ENCODE measurements around the gene LDLRAD1. TPM values are rescaled to one million over a fixed set of nuclear protein-coding genes. Genes with fewer than 3 reads are reported as not detected.
A peak's percentile ranks its signal among the peaks of the same experiment; 100 is the strongest.

Gene LDLRAD1
- total and polyA plus RNA-seq, 2 of the 13 experiments (the other 11 are each of a cell fraction or from before 2014, with no cell fraction given), result 2.5 to 14.0 TPM

DNA sequence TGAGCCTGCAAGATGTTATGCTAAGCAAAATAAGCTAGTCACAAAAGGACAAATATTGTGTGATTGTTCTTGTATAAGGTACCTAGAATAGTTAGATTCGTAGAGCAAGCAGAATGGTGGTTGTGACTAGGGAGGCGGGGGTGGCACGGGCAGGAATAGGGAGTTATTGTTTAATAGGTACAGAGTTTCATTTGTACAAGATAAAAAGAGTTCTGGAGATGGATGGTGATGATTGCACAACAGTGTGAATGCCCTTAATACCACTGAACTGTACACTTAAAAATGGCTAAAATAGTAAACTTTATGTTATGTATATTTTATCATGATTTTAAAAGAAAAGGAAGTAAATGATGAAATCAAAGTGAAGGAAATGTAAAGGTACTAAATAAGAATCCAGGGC, 51.2 kb downstream of the LDLRAD1 start:
- no peak for ATAC-seq
- Histone ChIP-seq H3K27me3 (ENCODE audit: control insufficient read depth in 1 of 2, insufficient read depth in 2 of 2, low read length in 2 of 2) (no peaks in the 10 kb centered on the region), H2AFZ (ENCODE audit: low read length) (no peak overlapping the region), H3K27ac (ENCODE audit: extremely low read length, insufficient read depth, low read length) (no peak overlapping the region), H4K20me1 (ENCODE audit: insufficient read depth, low read length) (no peaks in the 10 kb centered on the region), H3K4me2 (ENCODE audit: low read depth, low read length) (no peak overlapping the region), H3K79me2 (ENCODE audit: insufficient read depth, low read length) (no peaks in the 10 kb centered on the region), H3K9me3 (ENCODE audit: low read length) (no peaks in the 10 kb centered on the region), H3K4me1 (ENCODE audit: insufficient read depth, low read length) (peaks cover 31% of the 10 kb centered on the region), H3K9ac (ENCODE audit: insufficient read depth, low read depth, low read length) (no peak overlapping the region), H3K36me3 (replicated peaks in 1 of 2; ENCODE audit: control insufficient read depth in 1 of 2, insufficient read depth in 2 of 2, low read length in 2 of 2) (peaks cover 20 to 35% of the 10 kb centered on the region in 2 experiments; a peak in 4 of 5 replicates), H3K4me3 (replicated peaks in 1 of 3; ENCODE audit: insufficient read depth in 1 of 3, low read depth in 2 of 3, low read length in 3 of 3) (no peak overlapping the region)
- intact Hi-C loops (cut with micrococcal nuclease; ENCODE audit: unreplicated experiment) (no loop called here), in situ Hi-C loops (cut with HindIII; ENCODE audit: extremely low pct_ligation_motif_present, low pct_unique_long_range_greater_than_20kb) (no loop called here)
- WGBS (ENCODE audit: low lambda C conversion rate), result 20% methylated on average over 3 of the region's 3 CpGs
- POLR2A ChIA-PET, result interaction anchor here (0.6 kb wide), 1 partner anchor 27 kb away, joined by 3 read pairs; no protein-coding TSS in a partner anchor
- DNase-seq (ENCODE audit: low spot score), result peak; percentile 50
- CTCF ChIA-PET (ENCODE audit: low intra/inter-chr PET ratio, low total read pairs), result no interaction called here
- BruUV-seq (replicated peaks), result no TSS peak
- no peak for FAIRE-seq
- no peak for TF ChIP-seq ZNF558 (CRISPR knock-in tag; IDR thresholded peaks at IDR 0.05; ENCODE audit: borderline replicate concordance)
- TF ChIP-seq ZNF878 (CRISPR knock-in tag; IDR thresholded peaks at IDR 0.05), result no peak
- no peak for TF ChIP-seq FOSL1 (CRISPR knock-in tag; IDR thresholded peaks at IDR 0.05; ENCODE audit: borderline replicate concordance)
- TF ChIP-seq, protein P1, sequence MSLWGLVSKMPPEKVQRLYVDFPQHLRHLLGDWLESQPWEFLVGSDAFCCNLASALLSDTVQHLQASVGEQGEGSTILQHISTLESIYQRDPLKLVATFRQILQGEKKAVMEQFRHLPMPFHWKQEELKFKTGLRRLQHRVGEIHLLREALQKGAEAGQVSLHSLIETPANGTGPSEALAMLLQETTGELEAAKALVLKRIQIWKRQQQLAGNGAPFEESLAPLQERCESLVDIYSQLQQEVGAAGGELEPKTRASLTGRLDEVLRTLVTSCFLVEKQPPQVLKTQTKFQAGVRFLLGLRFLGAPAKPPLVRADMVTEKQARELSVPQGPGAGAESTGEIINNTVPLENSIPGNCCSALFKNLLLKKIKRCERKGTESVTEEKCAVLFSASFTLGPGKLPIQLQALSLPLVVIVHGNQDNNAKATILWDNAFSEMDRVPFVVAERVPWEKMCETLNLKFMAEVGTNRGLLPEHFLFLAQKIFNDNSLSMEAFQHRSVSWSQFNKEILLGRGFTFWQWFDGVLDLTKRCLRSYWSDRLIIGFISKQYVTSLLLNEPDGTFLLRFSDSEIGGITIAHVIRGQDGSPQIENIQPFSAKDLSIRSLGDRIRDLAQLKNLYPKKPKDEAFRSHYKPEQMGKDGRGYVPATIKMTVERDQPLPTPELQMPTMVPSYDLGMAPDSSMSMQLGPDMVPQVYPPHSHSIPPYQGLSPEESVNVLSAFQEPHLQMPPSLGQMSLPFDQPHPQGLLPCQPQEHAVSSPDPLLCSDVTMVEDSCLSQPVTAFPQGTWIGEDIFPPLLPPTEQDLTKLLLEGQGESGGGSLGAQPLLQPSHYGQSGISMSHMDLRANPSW (CRISPR knock-in tag; IDR thresholded peaks at IDR 0.05; ENCODE audit: borderline replicate concordance), result no peak
- TF ChIP-seq EP300 (IDR thresholded peaks at IDR 0.05; ENCODE audit: low read depth in 2 of 2, low read length in 2 of 2), result peak in 1 of 2 experiments; percentile 21; a peak in 1 of 4 replicates
- TF ChIP-seq EP300 (CRISPR knock-in tag; IDR thresholded peaks at IDR 0.05; ENCODE audit: borderline replicate concordance), result no peak
- TF ChIP-seq, protein P2, sequence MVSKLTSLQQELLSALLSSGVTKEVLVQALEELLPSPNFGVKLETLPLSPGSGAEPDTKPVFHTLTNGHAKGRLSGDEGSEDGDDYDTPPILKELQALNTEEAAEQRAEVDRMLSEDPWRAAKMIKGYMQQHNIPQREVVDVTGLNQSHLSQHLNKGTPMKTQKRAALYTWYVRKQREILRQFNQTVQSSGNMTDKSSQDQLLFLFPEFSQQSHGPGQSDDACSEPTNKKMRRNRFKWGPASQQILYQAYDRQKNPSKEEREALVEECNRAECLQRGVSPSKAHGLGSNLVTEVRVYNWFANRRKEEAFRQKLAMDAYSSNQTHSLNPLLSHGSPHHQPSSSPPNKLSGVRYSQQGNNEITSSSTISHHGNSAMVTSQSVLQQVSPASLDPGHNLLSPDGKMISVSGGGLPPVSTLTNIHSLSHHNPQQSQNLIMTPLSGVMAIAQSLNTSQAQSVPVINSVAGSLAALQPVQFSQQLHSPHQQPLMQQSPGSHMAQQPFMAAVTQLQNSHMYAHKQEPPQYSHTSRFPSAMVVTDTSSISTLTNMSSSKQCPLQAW (CRISPR knock-in tag; IDR thresholded peaks at IDR 0.05), result no peak
- no peak for TF ChIP-seq HNRNPUL1 (IDR thresholded peaks at IDR 0.05; ENCODE audit: low read depth, low read length)
- TF ChIP-seq EZH2 (conservative IDR thresholded peaks at IDR 0.05; ENCODE audit: low read depth, low read length), result no peak
- TF ChIP-seq, protein P3, sequence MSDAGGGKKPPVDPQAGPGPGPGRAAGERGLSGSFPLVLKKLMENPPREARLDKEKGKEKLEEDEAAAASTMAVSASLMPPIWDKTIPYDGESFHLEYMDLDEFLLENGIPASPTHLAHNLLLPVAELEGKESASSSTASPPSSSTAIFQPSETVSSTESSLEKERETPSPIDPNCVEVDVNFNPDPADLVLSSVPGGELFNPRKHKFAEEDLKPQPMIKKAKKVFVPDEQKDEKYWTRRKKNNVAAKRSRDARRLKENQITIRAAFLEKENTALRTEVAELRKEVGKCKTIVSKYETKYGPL (CRISPR knock-in tag; IDR thresholded peaks at IDR 0.05), result no peak
- no peak for TF ChIP-seq TRIM24 (CRISPR knock-in tag; IDR thresholded peaks at IDR 0.05)
- peak; percentile 81 for TF ChIP-seq CEBPG (CRISPR knock-in tag; IDR thresholded peaks at IDR 0.05)
- TF ChIP-seq JUNB (CRISPR knock-in tag; IDR thresholded peaks at IDR 0.05; ENCODE audit: borderline replicate concordance), result no peak
- TF ChIP-seq, protein P4, sequence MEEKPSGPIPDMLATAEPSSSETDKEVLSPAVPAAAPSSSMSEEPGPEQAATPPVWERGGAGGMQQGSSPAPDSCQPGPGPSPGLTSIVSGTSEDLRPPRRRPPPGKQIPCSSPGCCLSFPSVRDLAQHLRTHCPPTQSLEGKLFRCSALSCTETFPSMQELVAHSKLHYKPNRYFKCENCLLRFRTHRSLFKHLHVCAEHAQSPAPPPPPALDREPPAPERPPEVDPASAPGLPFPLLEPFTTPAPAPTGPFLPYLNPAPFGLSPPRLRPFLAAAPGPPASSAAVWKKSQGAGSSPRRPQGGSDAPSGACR (CRISPR knock-in tag; IDR thresholded peaks at IDR 0.05), result no peak
- TF ChIP-seq ISL2 (CRISPR knock-in tag; IDR thresholded peaks at IDR 0.05), result 0 out of 2 replicates have a peak, but pooled peaks have one; percentile 25
- TF ChIP-seq DNMT1 (CRISPR knock-in tag; IDR thresholded peaks at IDR 0.05), result no peak
- no peak for TF ChIP-seq ZKSCAN5 (CRISPR knock-in tag; IDR thresholded peaks at IDR 0.05)
- TF ChIP-seq ZNF451 (CRISPR knock-in tag; IDR thresholded peaks at IDR 0.05), result no peak
- TF ChIP-seq SOX13 (IDR thresholded peaks at IDR 0.05), result no peak
- peak in 1 of 2 experiments; percentile 62; a peak in 1 of 4 replicates for TF ChIP-seq SOX13 (CRISPR knock-in tag; conservative IDR thresholded peaks at IDR 0.05 in 1 of 2, IDR thresholded peaks at IDR 0.05 in 1 of 2)
- TF ChIP-seq CEBPB (IDR thresholded peaks at IDR 0.05; ENCODE audit: borderline replicate concordance, low read depth, low read length), result peak; percentile 85

Data from HepG2 (cell line).